ENCODE measurements around the gene DCUN1D1.

DNA sequence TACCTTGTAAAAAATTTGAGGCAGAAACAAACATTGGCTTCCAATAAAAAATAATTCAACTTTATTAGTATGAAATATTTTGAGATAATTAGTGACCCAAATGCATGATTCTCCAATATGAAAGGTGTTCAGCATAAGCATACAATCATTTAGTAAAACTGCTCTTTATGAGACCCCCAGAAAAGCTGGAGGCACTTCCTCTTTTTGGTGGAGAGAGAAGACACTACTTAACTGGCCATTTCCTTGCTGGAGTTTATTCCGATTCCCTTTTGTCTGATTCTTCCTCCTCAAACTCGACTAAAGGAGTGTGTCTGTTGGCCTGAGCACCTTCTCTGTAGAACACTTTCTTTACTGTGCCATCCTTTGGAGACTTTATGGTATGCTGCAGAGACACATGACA is 34.8 kb upstream of the DCUN1D1 start:
- TF ChIP-seq, protein P1, sequence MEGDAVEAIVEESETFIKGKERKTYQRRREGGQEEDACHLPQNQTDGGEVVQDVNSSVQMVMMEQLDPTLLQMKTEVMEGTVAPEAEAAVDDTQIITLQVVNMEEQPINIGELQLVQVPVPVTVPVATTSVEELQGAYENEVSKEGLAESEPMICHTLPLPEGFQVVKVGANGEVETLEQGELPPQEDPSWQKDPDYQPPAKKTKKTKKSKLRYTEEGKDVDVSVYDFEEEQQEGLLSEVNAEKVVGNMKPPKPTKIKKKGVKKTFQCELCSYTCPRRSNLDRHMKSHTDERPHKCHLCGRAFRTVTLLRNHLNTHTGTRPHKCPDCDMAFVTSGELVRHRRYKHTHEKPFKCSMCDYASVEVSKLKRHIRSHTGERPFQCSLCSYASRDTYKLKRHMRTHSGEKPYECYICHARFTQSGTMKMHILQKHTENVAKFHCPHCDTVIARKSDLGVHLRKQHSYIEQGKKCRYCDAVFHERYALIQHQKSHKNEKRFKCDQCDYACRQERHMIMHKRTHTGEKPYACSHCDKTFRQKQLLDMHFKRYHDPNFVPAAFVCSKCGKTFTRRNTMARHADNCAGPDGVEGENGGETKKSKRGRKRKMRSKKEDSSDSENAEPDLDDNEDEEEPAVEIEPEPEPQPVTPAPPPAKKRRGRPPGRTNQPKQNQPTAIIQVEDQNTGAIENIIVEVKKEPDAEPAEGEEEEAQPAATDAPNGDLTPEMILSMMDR (IDR thresholded peaks at IDR 0.05), result no peak
- no peak for TF ChIP-seq POLR2A (IDR thresholded peaks at IDR 0.05)

Measured in thyroid gland (tissue), 4 donors.